Neural cell (in vitro differentiated cells): ENCODE measurements around the gene GPR141. TPM values are rescaled to one million over a fixed set of nuclear protein-coding genes. Genes with fewer than 3 reads are reported as not detected.

Experiments
- H2AFZ ChIP-seq: fragments of 200-600, 300-800 bp; sonication (generic), shearing (Covaris generic); 2 replicates; pipeline ENCODE4 v1.6.0; 2014; ENCODE audit warnings: low read depth, mild to moderate bottlenecking, antibody characterized with exemption, low read length, moderate library complexity
- H3F3A ChIP-seq: fragments of 200-600 bp; shearing (Covaris generic); 2 replicates; pipeline ENCODE4 v1.6.1; 2016; ENCODE audit warnings: mild to moderate bottlenecking, moderate library complexity, mixed read lengths, antibody characterized with exemption, low read length; ENCODE audit not compliant: insufficient read depth, poor library complexity, severe bottlenecking
- H3K27ac ChIP-seq: fragments of 200-600, 300-800 bp; sonication (generic), shearing (Covaris generic); 2 replicates; pipeline ENCODE4 v1.5.1; 2014; ENCODE audit warnings: mild to moderate bottlenecking, low read length, moderate library complexity
- H3K27me3 ChIP-seq: fragments of 300-800, 200-600 bp; sonication (generic), shearing (Covaris generic); 2 replicates; pipeline ENCODE4 v1.6.0; 2014; ENCODE audit warnings: mild to moderate bottlenecking, low read depth, low read length, moderate library complexity; ENCODE audit not compliant: insufficient read depth
- H3K36me3 ChIP-seq: fragments of 300-800, 200-600 bp; sonication (generic), shearing (Covaris generic); 2 replicates; pipeline ENCODE4 v1.5.1; 2014; ENCODE audit warnings: mild to moderate bottlenecking, antibody characterized with exemption, low read length, moderate library complexity; ENCODE audit not compliant: insufficient read depth
- H3K4me2 ChIP-seq: fragments of 300-800, 200-600 bp; sonication (generic), shearing (Covaris generic); 2 replicates; pipeline ENCODE4 v1.6.0; 2014; ENCODE audit warnings: mild to moderate bottlenecking, low read length
- H3K4me3 ChIP-seq: fragments of 300-800, 200-600 bp; sonication (generic), shearing (Covaris generic); 2 replicates; pipeline ENCODE4 v1.5.1; 2014; ENCODE audit warnings: mild to moderate bottlenecking, low read length, moderate library complexity
- H3K79me2 ChIP-seq: fragments of 200-600 bp; shearing (Covaris generic); replicated peaks from 2 replicates; pipeline ENCODE4 v1.6.0; 2014; ENCODE audit warnings: mild to moderate bottlenecking, low read length, moderate library complexity; ENCODE audit not compliant: insufficient read depth
- H3K9ac ChIP-seq: fragments of 300-800, 200-600 bp; sonication (generic), shearing (Covaris generic); 2 replicates; pipeline ENCODE4 v1.6.1; 2016; ENCODE audit warnings: mild to moderate bottlenecking, low read length, mixed read lengths
- H3K9me2 ChIP-seq: fragments of 200-600 bp; shearing (Covaris generic); 2 replicates; pipeline ENCODE4 v1.6.1; 2016; ENCODE audit warnings: mild to moderate bottlenecking, low read length, mixed read lengths; ENCODE audit not compliant: insufficient read depth
- H3K9me3 ChIP-seq: fragments of 200-600, 300-800 bp; sonication (generic), shearing (Covaris generic); 2 replicates; pipeline ENCODE4 v1.6.1; 2016; ENCODE audit warnings: mild to moderate bottlenecking, mixed run types, low read length, moderate library complexity, mixed read lengths
- H4K20me1 ChIP-seq: fragments of 200-600 bp; shearing (Covaris generic); 2 replicates; pipeline ENCODE4 v1.6.1; 2016; ENCODE audit warnings: mild to moderate bottlenecking, mixed run types; ENCODE audit not compliant: insufficient read depth
- EP300 ChIP-seq: fragments of 450-650 bp; conservative IDR thresholded peaks from 2 replicates; pipeline ENCODE4 v1.6.1; 2014; ENCODE audit warnings: antibody characterized with exemption, mild to moderate bottlenecking, moderate library complexity; ENCODE audit not compliant: poor library complexity, severe bottlenecking
- EZH2 ChIP-seq: fragments of 200-600, 300-800 bp; shearing (Covaris generic), sonication (generic); IDR thresholded peaks from 2 replicates; pipeline ENCODE4 v1.6.1; 2014; ENCODE audit warnings: antibody characterized with exemption, low read length, borderline replicate concordance, mild to moderate bottlenecking; ENCODE audit not compliant: insufficient read depth, poor library complexity, severe bottlenecking
- MXI1 ChIP-seq: fragments of 450-650 bp; conservative IDR thresholded peaks from 2 replicates; pipeline ENCODE4 v1.6.1; 2014; ENCODE audit warnings: antibody characterized with exemption, mild to moderate bottlenecking; ENCODE audit not compliant: poor library complexity, severe bottlenecking
- POLR2AphosphoS5 ChIP-seq: IDR thresholded peaks from 2 replicates; pipeline ENCODE4 v1.6.1; 2012
- RAD21 ChIP-seq: fragments of 450-650 bp; conservative IDR thresholded peaks from 2 replicates; pipeline ENCODE4 v1.6.1; 2014; ENCODE audit warnings: antibody characterized with exemption, mild to moderate bottlenecking, moderate library complexity
- REST ChIP-seq: IDR thresholded peaks from 2 replicates; pipeline ENCODE4 v1.6.1; 2012; ENCODE audit warnings: borderline replicate concordance
- SMC3 ChIP-seq: fragments of 450-650 bp; conservative IDR thresholded peaks from 2 replicates; pipeline ENCODE4 v1.6.1; 2014; ENCODE audit warnings: antibody characterized with exemption, mild to moderate bottlenecking, moderate library complexity; ENCODE audit not compliant: poor library complexity
- TAF1 ChIP-seq: IDR thresholded peaks from 2 replicates; pipeline ENCODE4 v1.6.1; 2012; ENCODE audit warnings: low read depth
- polyA plus RNA-seq: library from polyadenylated mRNA; depleted of rRNA; stranded (reverse); fragments of >200 nt; gene quantifications from 2 replicates; pipeline ENCODE4 v1.2.3, GENCODE V29; 2014
- TF ChIP-seq, protein P1 (sequence below): fragments of 450-650 bp; IDR thresholded peaks from 2 replicates; pipeline ENCODE4 v1.5.1; 2014; ENCODE audit warnings: antibody characterized with exemption, mild to moderate bottlenecking, moderate library complexity; ENCODE audit not compliant: poor library complexity, severe bottlenecking

Gene GPR141
- polyA plus RNA-seq, 1 donor from 2014 or later = not detected

DNA sequence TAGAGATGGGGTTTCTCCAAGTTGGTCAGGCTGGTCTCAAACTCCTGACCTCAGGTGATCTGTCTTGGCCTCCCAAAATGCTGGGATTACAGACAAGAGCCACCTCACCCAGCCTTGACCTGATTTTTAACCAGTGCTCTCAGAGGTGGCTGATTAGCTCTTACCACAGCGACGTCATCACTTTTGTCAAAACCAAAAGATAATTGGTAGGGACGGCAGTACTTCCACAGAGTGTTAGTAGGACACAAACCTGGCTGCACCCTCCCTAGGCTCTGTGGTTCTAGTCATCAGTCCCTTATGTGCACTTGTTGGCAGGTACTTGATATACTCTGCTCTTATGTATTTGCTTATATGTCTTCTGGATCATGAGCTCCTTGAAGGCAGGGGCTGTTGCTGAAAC, 74.0 kb downstream of the GPR141 start:
- Histone ChIP-seq H3K27ac (no peak overlapping the region), H3F3A (no peaks in the 10 kb centered on the region), H3K36me3 (no peaks in the 10 kb centered on the region), H2AFZ (no peak overlapping the region), H3K4me3 (no peak overlapping the region), H3K9me2 (no peaks in the 10 kb centered on the region), H3K9ac (no peak overlapping the region), H3K79me2 (no peaks in the 10 kb centered on the region), H3K27me3 (no peaks in the 10 kb centered on the region), H3K4me2 (no peak overlapping the region), H3K9me3 (no peaks in the 10 kb centered on the region), H4K20me1 (no peaks in the 10 kb centered on the region)
- TF ChIP-seq, protein P1, sequence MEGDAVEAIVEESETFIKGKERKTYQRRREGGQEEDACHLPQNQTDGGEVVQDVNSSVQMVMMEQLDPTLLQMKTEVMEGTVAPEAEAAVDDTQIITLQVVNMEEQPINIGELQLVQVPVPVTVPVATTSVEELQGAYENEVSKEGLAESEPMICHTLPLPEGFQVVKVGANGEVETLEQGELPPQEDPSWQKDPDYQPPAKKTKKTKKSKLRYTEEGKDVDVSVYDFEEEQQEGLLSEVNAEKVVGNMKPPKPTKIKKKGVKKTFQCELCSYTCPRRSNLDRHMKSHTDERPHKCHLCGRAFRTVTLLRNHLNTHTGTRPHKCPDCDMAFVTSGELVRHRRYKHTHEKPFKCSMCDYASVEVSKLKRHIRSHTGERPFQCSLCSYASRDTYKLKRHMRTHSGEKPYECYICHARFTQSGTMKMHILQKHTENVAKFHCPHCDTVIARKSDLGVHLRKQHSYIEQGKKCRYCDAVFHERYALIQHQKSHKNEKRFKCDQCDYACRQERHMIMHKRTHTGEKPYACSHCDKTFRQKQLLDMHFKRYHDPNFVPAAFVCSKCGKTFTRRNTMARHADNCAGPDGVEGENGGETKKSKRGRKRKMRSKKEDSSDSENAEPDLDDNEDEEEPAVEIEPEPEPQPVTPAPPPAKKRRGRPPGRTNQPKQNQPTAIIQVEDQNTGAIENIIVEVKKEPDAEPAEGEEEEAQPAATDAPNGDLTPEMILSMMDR = no peak
- no peak for TF ChIP-seq EZH2
- TF ChIP-seq EP300 = no peak
- no peak for TF ChIP-seq MXI1
- TF ChIP-seq TAF1 = no peak
- TF ChIP-seq POLR2AphosphoS5 = no peak
- no peak for TF ChIP-seq SMC3
- no peak for TF ChIP-seq REST
- no peak for TF ChIP-seq RAD21

DNA sequence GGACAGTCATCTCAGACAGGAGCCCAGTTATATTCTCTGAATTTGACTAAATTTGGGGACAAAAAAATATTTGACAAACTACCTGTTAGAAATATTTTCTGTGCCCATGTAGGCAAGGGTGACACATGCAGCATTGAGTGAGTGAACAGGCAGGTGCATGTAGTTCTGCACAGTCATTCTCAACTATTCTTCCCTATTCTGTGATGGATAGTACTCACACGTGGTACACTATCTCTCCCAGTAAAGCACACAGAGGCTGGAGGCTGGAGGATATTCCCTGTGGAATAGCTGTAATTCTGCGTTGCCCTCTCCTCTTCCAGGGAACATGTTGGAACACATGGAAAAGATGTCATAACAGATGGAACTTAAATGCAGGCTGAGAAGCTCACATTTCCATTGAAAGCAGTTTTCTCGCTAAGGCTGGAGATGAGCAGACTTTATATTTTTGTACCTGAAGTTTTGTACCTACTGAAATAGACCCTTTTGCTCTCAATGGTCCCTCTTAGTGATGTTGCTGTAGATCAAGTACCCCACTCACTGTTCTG, 75.0 kb downstream of the GPR141 start:
- Histone ChIP-seq H3K9ac (no peak overlapping the region), H3K9me3 (no peaks in the 10 kb centered on the region), H2AFZ (no peak overlapping the region), H3K27ac (no peak overlapping the region), H3F3A (no peaks in the 10 kb centered on the region), H3K4me3 (no peak overlapping the region), H4K20me1 (no peaks in the 10 kb centered on the region), H3K9me2 (no peaks in the 10 kb centered on the region), H3K36me3 (no peaks in the 10 kb centered on the region), H3K4me2 (no peak overlapping the region), H3K79me2 (no peaks in the 10 kb centered on the region), H3K27me3 (no peaks in the 10 kb centered on the region)
- TF ChIP-seq MXI1 = no peak
- TF ChIP-seq TAF1 = no peak
- TF ChIP-seq POLR2AphosphoS5 = no peak
- no peak for TF ChIP-seq SMC3
- TF ChIP-seq, protein P1 = no peak
- TF ChIP-seq REST = no peak
- no peak for TF ChIP-seq EZH2
- TF ChIP-seq RAD21 = no peak
- no peak for TF ChIP-seq EP300
